Measurements from ENCODE around the gene PVR.

PVR gene

GRCh38 chr19:44643605-44644401 is at the start of gene PVR:
Gene PVR (plus strand): TSS chr19:44643910. CDS start chr19:44644097, 187 bp downstream.
- Histone ChIP-seq H3K4me1 (ENCODE audit: control insufficient read depth in 2 of 2, insufficient read depth in 2 of 2, low read length in 2 of 2) (peaks cover 10 to 22% of the 10 kb centered on the region in 2 donors), H3K9me3 (ENCODE audit: control insufficient read depth in 2 of 2, low read length in 2 of 2) (no peaks in the 10 kb centered on the region), H3K9ac (ENCODE audit: low read depth in 1 of 2, low read length in 2 of 2) (peak within 1 kb of the TSS; percentile 52 to 71), H3K36me3 (ENCODE audit: control insufficient read depth in 2 of 2, insufficient read depth in 2 of 2, low read length in 2 of 2) (peaks cover 3 to 8% of the 10 kb centered on the region in 2 donors), H3K27me3 (ENCODE audit: control insufficient read depth in 2 of 2, insufficient read depth in 2 of 2, low read length in 2 of 2) (no peaks in the 10 kb centered on the region), H3K27ac (ENCODE audit: low read depth in 2 of 2, low read length in 2 of 2) (peak within 1 kb of the TSS; percentile 67 to 81), H3K4me3 (ENCODE audit: low read length in 2 of 2) (peak within 1 kb of the TSS; percentile 71 to 79)

- Histone ChIP-seq H3K27me3 (ENCODE audit: control insufficient read depth in 2 of 2, insufficient read depth in 2 of 2, low read length in 2 of 2) (no peaks in the 10 kb centered on the region), H3K27ac (ENCODE audit: low read depth in 2 of 2, low read length in 2 of 2) (peak overlapping the region in 1 of 2 donors; percentile 39)
Measured at GRCh38 chr19:44596428-44597130, 47.1 kb upstream of the PVR start.

GRCh38 chr19:44597131-44597491 is 46.6 kb upstream of the PVR start:
- H3K9ac ChIP-seq (ENCODE audit: low read depth in 1 of 2, low read length in 2 of 2) = no peak overlapping the region
- H3K27ac ChIP-seq (ENCODE audit: low read depth in 2 of 2, low read length in 2 of 2) = peak overlapping the region in 1 of 2 donors; percentile 9
- peaks cover 9 to 37% of the 10 kb centered on the region in 2 donors for H3K4me1 ChIP-seq (ENCODE audit: control insufficient read depth in 2 of 2, insufficient read depth in 2 of 2, low read length in 2 of 2)
- H3K36me3 ChIP-seq (ENCODE audit: control insufficient read depth in 2 of 2, insufficient read depth in 2 of 2, low read length in 2 of 2) = no peaks in the 10 kb centered on the region
- peak overlapping the region in 1 of 2 donors; percentile 14 for H3K4me3 ChIP-seq (ENCODE audit: low read length in 2 of 2)
- no peaks in the 10 kb centered on the region for H3K27me3 ChIP-seq (ENCODE audit: control insufficient read depth in 2 of 2, insufficient read depth in 2 of 2, low read length in 2 of 2)
- H3K9me3 ChIP-seq (ENCODE audit: control insufficient read depth in 2 of 2, low read length in 2 of 2) = no peaks in the 10 kb centered on the region

More at GRCh38 chr19:44596428-44597130, 47.1 kb upstream of the PVR start:
- Histone ChIP-seq H3K4me3 (ENCODE audit: low read length in 2 of 2) (peak overlapping the region in 1 of 2 donors; percentile 14), H3K9ac (ENCODE audit: low read depth in 1 of 2, low read length in 2 of 2) (peak overlapping the region in 1 of 2 donors; percentile 2), H3K4me1 (ENCODE audit: control insufficient read depth in 2 of 2, insufficient read depth in 2 of 2, low read length in 2 of 2) (peaks cover 9 to 33% of the 10 kb centered on the region in 2 donors), H3K9me3 (ENCODE audit: control insufficient read depth in 2 of 2, low read length in 2 of 2) (no peaks in the 10 kb centered on the region), H3K36me3 (ENCODE audit: control insufficient read depth in 2 of 2, insufficient read depth in 2 of 2, low read length in 2 of 2) (no peaks in the 10 kb centered on the region)

- Histone ChIP-seq H3K36me3 (ENCODE audit: control insufficient read depth in 2 of 2, insufficient read depth in 2 of 2, low read length in 2 of 2) (no peaks in the 10 kb centered on the region), H3K4me1 (ENCODE audit: control insufficient read depth in 2 of 2, insufficient read depth in 2 of 2, low read length in 2 of 2) (peaks cover 9 to 39% of the 10 kb centered on the region in 2 donors), H3K9me3 (ENCODE audit: control insufficient read depth in 2 of 2, low read length in 2 of 2) (no peaks in the 10 kb centered on the region), H3K9ac (ENCODE audit: low read depth in 1 of 2, low read length in 2 of 2) (no peak overlapping the region), H3K27ac (ENCODE audit: low read depth in 2 of 2, low read length in 2 of 2) (peak overlapping the region in 1 of 2 donors; percentile 88), H3K27me3 (ENCODE audit: control insufficient read depth in 2 of 2, insufficient read depth in 2 of 2, low read length in 2 of 2) (no peaks in the 10 kb centered on the region), H3K4me3 (ENCODE audit: low read length in 2 of 2) (no peak overlapping the region)
Measured at GRCh38 chr19:44598355-44598754, 45.4 kb upstream of the PVR start.

GRCh38 chr19:44598880-44599279 is 44.8 kb upstream of the PVR start:
- no peaks in the 10 kb centered on the region for H3K27me3 ChIP-seq (ENCODE audit: control insufficient read depth in 2 of 2, insufficient read depth in 2 of 2, low read length in 2 of 2)
- H3K9ac ChIP-seq (ENCODE audit: low read depth in 1 of 2, low read length in 2 of 2) = peak overlapping the region in 1 of 2 donors; percentile 27
- H3K27ac ChIP-seq (ENCODE audit: low read depth in 2 of 2, low read length in 2 of 2) = peak overlapping the region; percentile 70 to 88
- no peaks in the 10 kb centered on the region for H3K9me3 ChIP-seq (ENCODE audit: control insufficient read depth in 2 of 2, low read length in 2 of 2)
- no peaks in the 10 kb centered on the region for H3K36me3 ChIP-seq (ENCODE audit: control insufficient read depth in 2 of 2, insufficient read depth in 2 of 2, low read length in 2 of 2)
- H3K4me3 ChIP-seq (ENCODE audit: low read length in 2 of 2) = no peak overlapping the region
- H3K4me1 ChIP-seq (ENCODE audit: control insufficient read depth in 2 of 2, insufficient read depth in 2 of 2, low read length in 2 of 2) = peaks cover 9 to 39% of the 10 kb centered on the region in 2 donors

GRCh38 chr19:44600466-44600865 is 43.2 kb upstream of the PVR start:
- Histone ChIP-seq H3K27ac (ENCODE audit: low read depth in 2 of 2, low read length in 2 of 2) (no peak overlapping the region), H3K9ac (ENCODE audit: low read depth in 1 of 2, low read length in 2 of 2) (no peak overlapping the region), H3K4me1 (ENCODE audit: control insufficient read depth in 2 of 2, insufficient read depth in 2 of 2, low read length in 2 of 2) (peaks cover 9 to 39% of the 10 kb centered on the region in 2 donors), H3K36me3 (ENCODE audit: control insufficient read depth in 2 of 2, insufficient read depth in 2 of 2, low read length in 2 of 2) (no peaks in the 10 kb centered on the region), H3K4me3 (ENCODE audit: low read length in 2 of 2) (no peak overlapping the region), H3K27me3 (ENCODE audit: control insufficient read depth in 2 of 2, insufficient read depth in 2 of 2, low read length in 2 of 2) (no peaks in the 10 kb centered on the region), H3K9me3 (ENCODE audit: control insufficient read depth in 2 of 2, low read length in 2 of 2) (no peaks in the 10 kb centered on the region)

- peak overlapping the region; percentile 49 to 62 for H3K27ac ChIP-seq (ENCODE audit: low read depth in 2 of 2, low read length in 2 of 2)
- H3K4me3 ChIP-seq (ENCODE audit: low read length in 2 of 2) = no peak overlapping the region
- H3K27me3 ChIP-seq (ENCODE audit: control insufficient read depth in 2 of 2, insufficient read depth in 2 of 2, low read length in 2 of 2) = no peaks in the 10 kb centered on the region
- H3K9ac ChIP-seq (ENCODE audit: low read depth in 1 of 2, low read length in 2 of 2) = no peak overlapping the region
- H3K9me3 ChIP-seq (ENCODE audit: control insufficient read depth in 2 of 2, low read length in 2 of 2) = no peaks in the 10 kb centered on the region
- H3K4me1 ChIP-seq (ENCODE audit: control insufficient read depth in 2 of 2, insufficient read depth in 2 of 2, low read length in 2 of 2) = peaks cover 5 to 31% of the 10 kb centered on the region in 2 donors
- H3K36me3 ChIP-seq (ENCODE audit: control insufficient read depth in 2 of 2, insufficient read depth in 2 of 2, low read length in 2 of 2) = no peaks in the 10 kb centered on the region
Measured at GRCh38 chr19:44602081-44602480, 41.6 kb upstream of the PVR start.

- Histone ChIP-seq H3K9me3 (ENCODE audit: control insufficient read depth in 2 of 2, low read length in 2 of 2) (no peaks in the 10 kb centered on the region), H3K27ac (ENCODE audit: low read depth in 2 of 2, low read length in 2 of 2) (no peak overlapping the region), H3K4me3 (ENCODE audit: low read length in 2 of 2) (no peak overlapping the region), H3K9ac (ENCODE audit: low read depth in 1 of 2, low read length in 2 of 2) (no peak overlapping the region), H3K4me1 (ENCODE audit: control insufficient read depth in 2 of 2, insufficient read depth in 2 of 2, low read length in 2 of 2) (peaks cover 13 to 31% of the 10 kb centered on the region in 2 donors), H3K36me3 (ENCODE audit: control insufficient read depth in 2 of 2, insufficient read depth in 2 of 2, low read length in 2 of 2) (no peaks in the 10 kb centered on the region), H3K27me3 (ENCODE audit: control insufficient read depth in 2 of 2, insufficient read depth in 2 of 2, low read length in 2 of 2) (no peaks in the 10 kb centered on the region)
Measured at GRCh38 chr19:44603201-44603945, 40.3 kb upstream of the PVR start.

GRCh38 chr19:44604241-44604640 is 39.5 kb upstream of the PVR start:
- H3K4me3 ChIP-seq (ENCODE audit: low read length in 2 of 2) = no peak overlapping the region
- H3K36me3 ChIP-seq (ENCODE audit: control insufficient read depth in 2 of 2, insufficient read depth in 2 of 2, low read length in 2 of 2) = no peaks in the 10 kb centered on the region
- H3K9me3 ChIP-seq (ENCODE audit: control insufficient read depth in 2 of 2, low read length in 2 of 2) = no peaks in the 10 kb centered on the region
- no peak overlapping the region for H3K27ac ChIP-seq (ENCODE audit: low read depth in 2 of 2, low read length in 2 of 2)
- H3K4me1 ChIP-seq (ENCODE audit: control insufficient read depth in 2 of 2, insufficient read depth in 2 of 2, low read length in 2 of 2) = peaks cover 10 to 25% of the 10 kb centered on the region in 2 donors
- no peaks in the 10 kb centered on the region for H3K27me3 ChIP-seq (ENCODE audit: control insufficient read depth in 2 of 2, insufficient read depth in 2 of 2, low read length in 2 of 2)
- no peak overlapping the region for H3K9ac ChIP-seq (ENCODE audit: low read depth in 1 of 2, low read length in 2 of 2)
